HG02798 (cell line): ENCODE measurements around the gene DOCK4.

ENCODE experiments used
- ATAC-seq: cut with Tn5 transposase; IDR thresholded peaks from one replicate; pipeline ENCODE4 v1.9.1; 2021; ENCODE audit warnings: mild to moderate bottlenecking; ENCODE audit not compliant: unreplicated experiment, poor library complexity

The DOCK4 gene

DNA sequence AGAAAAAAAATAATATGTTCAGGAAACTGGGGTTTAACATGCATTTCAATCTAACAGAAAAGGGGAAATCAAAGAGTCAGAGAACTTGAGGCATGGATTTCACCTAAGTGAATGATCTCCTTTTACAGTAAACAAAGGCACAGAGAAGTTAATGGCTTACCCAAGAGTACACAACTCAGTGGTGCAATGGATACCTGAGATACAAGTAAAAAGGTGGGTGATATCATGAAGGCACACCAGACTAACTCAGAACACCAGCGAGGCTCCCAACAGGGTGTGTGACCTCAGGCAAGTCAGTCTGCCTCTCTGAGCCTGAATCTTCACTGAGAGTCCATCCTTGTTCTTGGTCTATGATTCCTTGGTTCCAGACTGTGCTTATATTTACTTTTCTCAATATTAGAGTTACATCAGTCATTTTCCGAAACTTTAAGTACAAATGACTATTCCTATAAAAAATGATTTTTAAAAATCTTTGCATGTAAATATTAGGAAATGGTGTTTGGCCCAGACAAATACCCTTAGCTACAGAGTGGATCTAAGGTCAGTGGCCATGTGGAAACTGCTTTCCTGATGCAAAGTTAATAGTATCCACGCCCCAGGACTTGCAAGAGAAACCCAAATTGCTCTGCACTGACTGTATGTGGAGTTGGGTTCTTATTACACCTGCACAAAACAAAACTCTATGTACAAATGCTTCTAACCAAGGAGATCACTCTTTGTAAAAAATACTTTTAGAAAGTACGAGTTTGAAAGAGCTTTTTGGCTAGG, 361.1 kb downstream of the DOCK4 start:
- no peak for ATAC-seq

DNA sequence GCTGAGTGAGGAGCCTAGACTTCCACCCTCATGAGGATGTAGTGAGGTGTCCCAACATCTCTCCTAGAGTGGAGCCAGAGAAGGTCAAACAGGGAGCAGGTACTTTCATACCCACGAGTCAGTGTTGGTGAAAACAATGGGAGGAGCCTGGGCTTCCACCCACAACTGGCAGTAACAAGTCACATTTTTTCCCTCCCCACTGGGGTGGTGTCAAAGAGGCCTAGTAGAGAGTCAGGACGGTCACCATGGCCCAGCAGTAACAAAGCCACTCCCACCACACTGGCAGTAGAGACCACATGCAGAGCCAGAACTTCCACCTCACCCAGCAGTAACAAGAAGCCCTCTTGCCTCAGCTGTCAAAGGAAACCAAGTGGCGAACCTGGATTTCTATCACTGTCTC, 363.7 kb downstream of the DOCK4 start:
- ATAC-seq: no peak

DNA sequence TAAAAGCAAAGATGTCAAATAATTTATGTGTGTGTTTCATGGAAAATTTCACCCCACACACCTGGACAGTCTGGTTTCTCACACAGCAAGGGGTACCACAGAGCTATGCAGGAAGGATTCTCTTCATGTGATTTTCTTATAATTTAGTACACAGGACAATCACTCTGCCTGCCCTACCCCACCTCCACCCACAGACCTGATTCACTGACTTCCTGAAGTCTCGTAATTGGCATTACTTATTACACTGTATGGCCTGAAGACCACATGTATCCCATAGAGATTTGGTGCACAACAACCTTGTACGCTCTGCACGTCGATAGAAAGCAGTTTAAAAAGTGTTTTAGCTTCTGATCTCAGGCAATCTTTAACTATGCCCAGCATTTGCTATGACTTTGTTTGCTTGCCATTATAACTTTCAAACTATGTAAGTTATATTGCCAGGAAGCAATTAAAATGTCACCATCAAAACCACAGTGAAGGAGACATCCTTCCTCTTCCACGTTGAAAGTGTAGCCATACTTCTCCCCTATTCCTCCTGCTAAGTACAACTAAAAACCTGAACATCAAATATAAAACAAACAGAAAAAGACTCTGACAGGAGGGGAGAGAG, 364.5 kb downstream of the DOCK4 start:
- ATAC-seq: no peak

DNA sequence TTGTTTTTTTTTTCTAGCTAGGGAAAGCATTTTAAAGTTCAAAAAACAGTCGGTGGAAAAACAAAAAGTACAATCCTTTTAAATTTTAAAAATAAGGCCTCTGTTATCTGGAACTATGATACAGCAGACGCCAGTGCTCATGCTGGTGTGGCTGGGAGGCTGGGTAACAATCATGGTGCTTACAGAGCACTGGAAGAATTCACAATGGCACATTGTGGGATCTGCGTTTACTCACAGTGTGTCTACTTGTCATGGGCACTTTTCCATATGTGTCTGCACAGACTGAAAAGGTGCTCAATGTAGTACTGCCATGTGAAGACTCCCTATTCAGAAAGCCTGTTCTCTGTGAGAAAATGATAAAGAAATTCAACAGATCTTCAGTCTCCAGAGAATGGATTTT, 365.7 kb downstream of the DOCK4 start:
- no peak for ATAC-seq

DNA sequence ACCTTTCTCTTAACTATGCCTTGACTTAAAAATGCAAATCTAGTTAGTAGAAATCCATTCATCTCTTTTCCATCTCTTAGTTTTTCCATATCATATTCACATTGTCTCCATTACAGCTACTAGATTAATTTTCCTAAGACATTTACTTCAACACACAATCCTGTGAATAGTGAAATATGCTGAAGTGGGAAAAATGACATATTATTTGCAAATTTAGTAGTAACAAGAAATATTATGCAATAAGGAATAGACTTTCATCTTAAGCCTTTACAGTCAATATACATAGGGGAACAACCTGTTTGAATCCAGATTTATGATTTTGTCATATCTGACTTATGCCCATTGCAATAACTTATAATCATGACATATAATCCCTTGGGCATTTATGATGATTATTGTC, 366.9 kb downstream of the DOCK4 start:
- no peak for ATAC-seq

DNA sequence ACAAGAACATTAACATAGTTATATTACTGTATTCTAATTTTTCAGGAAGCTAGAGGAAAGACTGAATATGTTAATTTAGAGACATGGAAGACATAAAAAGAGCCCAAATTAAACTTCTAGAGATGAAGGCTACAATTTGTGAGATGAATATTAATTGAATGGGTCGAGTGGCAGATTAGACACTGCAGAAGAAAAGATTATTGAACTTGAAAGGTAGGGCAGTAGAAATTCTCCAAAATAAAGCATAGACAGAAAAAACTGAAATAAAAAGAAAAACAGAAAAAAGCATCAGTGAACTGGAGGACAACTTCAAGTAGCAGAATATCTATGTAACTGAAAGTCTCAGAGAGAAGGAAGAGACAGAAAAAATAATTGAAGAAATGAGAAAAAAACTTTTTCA, 369.6 kb downstream of the DOCK4 start:
- no peak for ATAC-seq

DNA sequence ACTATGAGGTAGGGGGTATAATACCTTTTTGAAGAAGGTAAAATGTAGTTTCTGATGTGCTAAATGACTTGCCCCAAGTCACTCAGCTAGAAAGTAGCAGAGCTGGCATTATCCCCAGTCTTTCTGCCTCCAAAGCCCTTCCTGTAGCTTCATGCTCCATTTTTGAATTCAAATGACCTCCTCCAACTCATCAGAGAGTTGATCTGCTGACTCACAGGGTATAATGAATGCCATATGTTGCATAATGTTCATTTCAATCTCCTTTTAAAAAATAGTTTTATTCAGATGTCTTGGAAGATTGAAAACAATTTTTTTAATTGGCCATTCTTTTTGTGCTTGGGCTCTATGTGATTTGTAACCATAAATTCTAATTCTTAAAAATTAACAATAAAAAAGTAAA, 371.1 kb downstream of the DOCK4 start:
- ATAC-seq: no peak

DNA sequence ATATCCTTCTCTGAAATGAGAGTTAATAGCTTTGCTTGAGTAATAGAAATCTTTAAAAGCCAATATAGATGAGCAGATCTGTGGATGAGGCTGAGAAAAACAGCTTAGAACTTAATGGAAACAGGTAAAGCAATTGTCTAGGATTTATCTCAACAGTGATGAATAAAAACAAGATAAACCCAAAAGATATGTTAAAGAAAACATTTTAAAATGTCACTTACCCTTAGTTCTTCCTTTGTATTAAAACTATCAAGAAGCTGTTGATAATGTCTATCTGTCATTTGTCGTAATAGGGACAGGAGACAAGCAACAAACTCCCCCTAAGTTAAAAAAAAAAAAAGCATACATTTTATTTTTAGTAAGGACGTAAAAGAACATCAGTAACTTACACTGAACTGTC, 371.8 kb downstream of the DOCK4 start:
- no peak for ATAC-seq

DNA sequence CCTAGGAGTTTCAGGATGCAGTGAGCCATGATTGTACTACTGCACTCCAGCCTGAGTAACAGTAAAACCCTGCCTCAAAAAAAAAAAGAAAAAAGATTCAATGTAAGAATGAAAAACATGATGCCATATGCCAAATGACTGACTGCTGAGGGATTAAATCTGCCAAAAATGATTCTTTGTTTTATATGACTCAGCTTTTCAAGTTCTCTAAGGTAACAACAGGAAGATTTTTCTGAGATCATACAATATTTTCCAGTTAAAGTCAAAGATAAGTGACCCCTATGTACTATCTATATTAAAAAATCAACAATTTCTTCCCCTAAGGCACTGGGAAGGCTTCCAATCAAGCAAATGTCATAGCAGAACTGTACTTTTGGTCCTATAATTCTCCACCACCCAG, 372.7 kb downstream of the DOCK4 start:
- no peak for ATAC-seq

DNA sequence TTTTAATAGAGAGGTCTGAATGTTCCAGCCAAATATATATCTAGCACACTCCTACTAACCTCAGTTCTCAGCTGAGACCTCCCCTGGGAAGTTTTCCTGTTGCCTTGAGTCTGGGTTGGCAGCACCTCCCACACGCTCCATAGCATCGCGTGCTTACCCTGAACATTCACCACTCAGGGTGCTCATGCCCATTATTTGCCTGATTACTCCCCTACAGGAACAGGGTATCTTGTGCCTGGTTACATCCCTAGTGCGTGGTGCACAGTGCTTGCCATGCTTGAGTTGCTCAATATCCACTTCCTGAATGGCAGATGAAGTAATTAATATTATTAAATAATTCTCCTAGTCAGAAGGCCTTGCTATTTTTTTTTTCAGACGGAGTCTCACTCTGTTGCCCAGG, 374.0 kb downstream of the DOCK4 start:
- no peak for ATAC-seq

DNA sequence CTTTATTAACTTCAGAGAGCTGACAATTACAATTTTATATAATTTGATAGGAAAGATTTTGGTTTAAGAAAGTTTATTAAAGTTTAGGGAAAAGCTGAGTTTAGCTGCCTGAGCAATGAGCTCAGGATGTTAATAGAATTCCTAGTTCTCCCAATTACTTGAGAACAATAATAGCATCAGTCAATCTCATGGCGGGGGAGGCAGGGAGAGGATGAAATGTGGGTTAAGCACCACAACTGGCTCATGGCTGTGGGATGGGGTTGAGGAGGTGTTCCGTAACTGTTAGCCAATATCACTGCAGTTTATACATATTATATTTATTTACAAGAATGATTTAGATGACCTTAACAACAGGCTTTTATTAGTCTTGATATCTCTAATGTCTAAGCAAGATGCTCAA, 377.0 kb downstream of the DOCK4 start:
- no peak for ATAC-seq

DNA sequence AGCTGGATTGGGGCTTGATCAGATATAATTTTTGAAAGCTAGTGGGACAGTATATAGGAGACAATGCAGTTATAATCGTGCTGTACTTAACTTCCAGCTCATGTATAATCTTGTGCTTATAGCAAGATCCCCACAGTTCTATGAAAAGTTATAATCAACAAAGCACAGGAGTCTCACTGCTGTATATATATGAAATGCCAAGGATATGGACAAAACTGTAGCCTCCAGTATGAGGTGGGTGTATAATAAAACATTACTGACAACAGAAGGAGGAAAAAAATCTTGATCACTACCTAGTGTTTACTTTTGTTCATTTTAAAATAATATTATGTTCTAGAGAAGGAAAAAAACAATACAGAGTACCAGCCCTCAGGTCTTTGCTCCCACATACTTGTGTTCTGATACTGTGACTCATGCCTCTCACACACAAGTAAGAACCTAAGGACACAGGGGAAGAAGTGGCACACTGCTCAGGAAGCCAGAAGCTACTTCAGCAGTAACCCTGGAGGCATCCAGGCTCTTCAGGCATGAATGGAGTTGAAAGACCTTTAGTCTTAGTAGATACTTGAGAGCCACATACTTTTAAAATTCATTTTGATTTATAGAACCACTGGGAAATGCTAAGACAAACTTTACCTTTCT, 378.2 kb downstream of the DOCK4 start:
- ATAC-seq: no peak

DNA sequence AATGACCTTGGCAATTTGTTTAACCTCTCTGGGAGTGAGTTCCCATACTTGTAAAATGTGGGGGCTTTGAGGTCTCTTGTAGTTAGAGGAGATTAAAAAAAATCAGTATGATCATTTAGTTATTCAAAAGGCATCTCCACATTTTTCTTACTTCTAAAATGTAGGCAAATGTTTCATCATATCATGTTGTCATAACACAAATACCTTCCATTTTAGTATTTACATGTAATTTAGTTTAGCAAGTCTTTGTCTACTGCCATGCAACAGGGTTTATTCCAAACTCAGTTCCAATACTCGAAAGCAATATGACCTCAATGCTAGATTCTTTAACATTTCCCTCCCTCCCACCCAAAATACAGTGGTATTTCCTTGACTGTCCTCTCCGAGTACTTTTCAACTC, 381.2 kb downstream of the DOCK4 start:
- ATAC-seq: no peak

DNA sequence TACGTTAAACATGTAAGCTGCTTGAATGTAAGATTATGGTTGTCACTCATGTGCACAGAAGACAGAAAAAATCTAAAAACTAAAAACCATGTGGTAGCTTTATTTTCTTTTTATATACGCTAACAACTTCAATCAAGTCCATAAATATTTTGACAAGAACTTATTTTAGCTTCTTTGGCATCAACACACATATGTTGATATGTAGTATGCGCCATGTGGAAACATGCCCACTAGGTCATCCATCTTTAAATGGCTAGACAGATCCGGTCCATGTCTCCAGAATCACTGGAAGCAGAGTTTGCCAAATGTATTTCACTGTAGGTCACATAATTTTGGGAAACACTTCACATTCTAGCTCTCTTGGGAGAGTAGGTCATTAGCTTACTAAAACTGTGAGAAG, 382.4 kb downstream of the DOCK4 start:
- no peak for ATAC-seq

DNA sequence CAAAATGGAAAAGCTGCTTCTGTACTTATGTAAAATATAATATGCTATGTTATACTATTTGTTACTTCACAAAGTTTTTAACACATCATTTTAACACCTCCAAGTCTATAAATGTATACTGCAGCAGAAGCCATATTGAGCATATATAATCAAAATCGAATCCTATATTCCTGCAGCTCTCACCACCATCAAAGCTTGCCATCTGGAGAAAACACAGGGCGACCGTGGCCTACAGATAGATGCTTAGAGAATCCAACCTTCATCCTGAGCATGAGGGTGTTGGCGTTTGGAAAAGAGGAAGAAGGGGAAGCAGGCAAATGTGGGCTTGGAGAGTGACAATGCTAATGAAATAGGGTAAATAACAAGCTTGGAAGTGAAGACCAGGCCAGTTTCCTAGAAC, 385.2 kb downstream of the DOCK4 start:
- ATAC-seq: no peak

DNA sequence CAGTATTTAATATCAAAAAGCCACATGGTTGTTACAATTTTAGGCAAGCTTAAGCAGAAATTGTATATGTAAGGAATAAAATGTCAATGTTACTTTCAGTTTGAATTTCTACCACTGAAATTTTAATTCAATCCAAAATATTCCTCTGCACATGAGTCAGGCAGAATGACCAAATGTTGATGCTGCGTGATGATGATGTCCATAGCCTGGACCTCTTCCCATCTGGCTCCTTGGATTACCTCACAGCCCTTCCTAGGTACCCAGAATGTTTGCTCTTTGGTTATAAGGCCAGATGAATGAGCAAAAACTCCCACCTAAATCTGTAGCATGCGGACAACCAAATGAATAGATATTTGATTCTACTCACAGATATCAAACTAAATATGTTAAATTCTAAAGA, 385.6 kb downstream of the DOCK4 start:
- ATAC-seq: no peak

DNA sequence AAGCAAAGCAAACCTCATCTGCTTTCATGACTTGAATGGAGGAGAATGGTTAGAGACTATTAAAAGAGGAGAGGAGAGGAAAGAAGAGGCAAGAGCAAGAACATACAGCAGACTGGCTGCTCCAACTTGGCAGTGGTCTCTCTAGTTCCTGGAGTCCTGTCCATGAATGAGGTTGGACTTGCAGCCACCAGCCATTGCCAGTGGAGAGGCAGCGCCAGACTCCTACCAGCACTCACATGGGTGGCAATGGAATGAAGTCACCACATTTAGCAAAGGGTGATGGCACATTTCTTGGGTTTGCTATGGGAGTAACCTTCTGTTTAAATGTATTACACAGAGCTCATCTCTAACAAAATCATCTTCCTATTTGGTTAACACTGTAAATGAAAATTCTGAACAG, 386.1 kb downstream of the DOCK4 start:
- no peak for ATAC-seq

DNA sequence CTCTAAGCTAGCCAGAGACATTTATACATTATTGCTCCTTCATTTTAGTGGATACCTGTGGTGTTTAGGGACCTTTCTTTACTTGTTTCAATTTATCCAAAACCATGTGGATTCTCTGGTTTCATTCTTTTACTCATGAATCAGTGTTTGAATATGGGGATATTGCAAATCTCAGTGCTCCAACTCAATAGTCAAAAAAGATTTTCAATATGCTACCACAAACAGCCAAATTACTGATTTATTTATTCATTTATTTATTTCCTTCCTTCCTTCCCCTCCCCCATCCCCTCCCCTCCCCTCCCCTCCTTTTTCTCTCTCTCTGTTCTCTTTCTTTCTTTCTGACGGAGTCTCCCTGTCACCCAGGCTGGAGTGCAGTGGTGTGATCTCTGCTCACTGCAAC, 390.8 kb downstream of the DOCK4 start:
- ATAC-seq: no peak

DNA sequence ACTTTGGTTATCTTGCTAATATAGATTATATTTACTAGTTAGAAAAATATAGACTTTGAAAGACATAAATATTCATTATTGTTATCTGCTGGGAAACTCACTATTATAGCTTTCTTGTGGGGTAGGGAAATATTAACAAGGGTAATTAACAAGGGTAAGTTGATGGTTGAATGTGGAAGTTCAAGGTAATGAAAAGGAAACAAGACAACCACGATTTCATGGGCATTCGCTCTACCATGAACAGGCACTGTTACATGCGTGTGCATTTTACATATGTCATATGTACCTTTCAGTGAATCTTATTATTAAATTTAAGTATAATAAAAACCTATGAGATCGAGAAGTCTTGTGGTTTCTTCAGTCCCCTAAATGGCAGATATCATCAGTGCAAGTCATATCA, 392.9 kb downstream of the DOCK4 start:
- no peak for ATAC-seq

DNA sequence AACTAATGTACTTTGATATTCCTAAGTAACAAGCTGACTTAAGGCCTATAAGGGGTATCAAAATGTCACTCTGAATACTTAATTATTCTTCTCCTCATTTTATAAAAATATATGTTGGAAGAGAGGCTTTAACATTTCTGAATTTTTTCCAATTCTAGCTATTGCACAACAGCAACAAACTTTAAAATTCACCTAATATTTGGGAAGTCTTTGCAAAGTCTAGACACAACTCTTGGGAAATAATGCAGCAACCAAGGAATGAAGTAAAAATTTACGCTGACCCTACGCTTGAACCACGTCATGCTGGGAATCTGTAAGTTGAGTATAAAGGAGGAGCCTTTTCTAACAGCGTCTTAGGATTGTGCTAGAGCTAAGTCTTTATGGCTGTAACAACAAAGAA, 400.0 kb downstream of the DOCK4 start:
- no peak for ATAC-seq

DNA sequence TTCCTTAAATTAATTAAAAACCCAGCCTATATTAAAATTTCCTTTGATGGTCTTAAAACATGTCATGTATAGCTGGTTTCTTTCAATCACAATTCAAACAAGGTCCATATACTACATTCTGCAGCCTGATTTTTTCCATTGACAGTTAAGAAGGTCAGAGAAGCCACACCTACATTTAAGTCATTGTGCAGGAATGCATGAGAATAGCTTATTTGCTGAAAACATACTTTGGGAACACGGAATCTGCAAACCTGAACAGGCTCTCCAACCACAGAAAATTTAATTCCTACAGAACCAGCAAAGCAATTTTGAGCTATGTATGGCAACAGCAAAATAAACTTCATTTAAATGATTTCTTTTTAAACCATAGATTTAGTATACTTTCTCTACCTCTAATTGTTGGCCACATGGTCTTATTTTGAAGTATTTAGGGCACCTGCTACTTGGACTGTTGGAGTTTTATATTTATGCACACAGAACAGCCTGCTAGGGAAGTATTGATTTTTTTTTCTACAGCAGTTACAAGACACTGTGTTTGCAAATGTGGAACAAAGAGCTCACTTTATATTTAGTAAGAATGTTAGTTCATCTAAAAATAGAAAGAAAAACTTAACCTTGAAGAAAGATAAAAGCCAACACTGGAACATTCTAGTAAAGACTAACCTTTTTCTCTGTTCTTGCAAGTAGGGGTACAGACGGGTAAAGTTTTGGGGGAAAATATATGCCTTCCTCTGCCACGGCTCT, 403.0 kb downstream of the DOCK4 start:
- no peak for ATAC-seq
